HG03432 (cell line): ENCODE measurements around the gene CYTH1.

Experiments used
- ATAC-seq: cut with Tn5 transposase; IDR thresholded peaks from one replicate; pipeline ENCODE4 v1.9.1; 2021; ENCODE audit warnings: mild to moderate bottlenecking, moderate library complexity; ENCODE audit not compliant: unreplicated experiment

CYTH1 gene

DNA sequence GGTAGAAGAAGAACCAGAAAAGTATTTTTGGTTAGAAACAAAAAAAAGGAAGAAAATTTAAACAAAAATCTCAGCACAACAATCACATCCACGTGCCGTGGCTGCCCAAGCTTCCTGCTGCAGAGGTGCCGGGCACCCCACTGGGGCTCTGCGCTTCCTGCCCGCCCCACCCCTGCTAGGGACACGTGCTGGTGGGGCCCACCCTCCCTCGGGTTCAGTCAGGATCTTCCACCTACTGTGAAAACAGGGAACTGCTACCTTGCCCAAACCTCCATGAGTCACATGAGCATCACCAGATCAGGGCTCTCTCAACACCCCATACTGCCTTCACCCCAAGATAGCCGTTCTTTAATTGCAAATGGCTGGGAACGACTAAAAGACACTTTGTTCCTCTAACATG lies 24.4 kb upstream of the CYTH1 start:
- no peak for ATAC-seq

DNA sequence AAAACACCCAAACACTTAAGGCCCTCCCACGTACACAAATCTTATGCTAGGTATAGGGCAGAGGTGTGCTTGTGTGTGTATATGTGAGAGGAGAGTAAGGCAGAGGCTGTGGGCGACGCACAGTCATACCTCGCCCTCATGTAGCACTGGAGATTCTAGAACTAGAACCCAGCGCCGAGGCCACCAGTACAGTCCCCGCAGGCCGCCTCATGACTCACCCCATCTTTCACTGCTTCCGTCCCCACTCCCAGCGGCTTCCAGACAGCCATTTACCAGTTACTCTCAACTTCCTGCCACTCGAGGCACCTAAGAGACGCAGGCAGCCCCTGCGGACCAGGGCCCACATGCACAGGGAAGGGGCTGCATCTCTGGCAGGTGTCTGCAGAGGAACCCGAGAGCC lies 23.2 kb upstream of the CYTH1 start:
- no peak for ATAC-seq

DNA sequence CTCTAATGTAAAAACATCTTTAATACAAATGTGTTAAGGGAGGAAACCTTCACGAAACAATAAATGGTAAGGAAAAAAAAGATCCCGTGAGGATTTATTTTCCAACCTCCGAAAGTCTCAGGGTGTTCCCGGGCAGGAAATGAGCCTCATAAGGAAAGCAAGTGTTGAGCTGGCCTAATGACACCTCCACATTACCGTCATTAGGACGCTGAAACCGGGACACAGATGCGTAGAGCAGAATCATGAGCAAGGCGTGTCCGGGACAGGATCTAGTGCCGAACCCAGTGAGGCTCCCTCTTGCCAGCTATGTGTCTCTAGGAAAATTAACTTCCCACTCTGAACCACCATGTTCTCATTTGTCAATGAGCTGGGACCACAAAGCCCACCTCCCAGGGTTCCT lies 22.7 kb upstream of the CYTH1 start:
- ATAC-seq = no peak

DNA sequence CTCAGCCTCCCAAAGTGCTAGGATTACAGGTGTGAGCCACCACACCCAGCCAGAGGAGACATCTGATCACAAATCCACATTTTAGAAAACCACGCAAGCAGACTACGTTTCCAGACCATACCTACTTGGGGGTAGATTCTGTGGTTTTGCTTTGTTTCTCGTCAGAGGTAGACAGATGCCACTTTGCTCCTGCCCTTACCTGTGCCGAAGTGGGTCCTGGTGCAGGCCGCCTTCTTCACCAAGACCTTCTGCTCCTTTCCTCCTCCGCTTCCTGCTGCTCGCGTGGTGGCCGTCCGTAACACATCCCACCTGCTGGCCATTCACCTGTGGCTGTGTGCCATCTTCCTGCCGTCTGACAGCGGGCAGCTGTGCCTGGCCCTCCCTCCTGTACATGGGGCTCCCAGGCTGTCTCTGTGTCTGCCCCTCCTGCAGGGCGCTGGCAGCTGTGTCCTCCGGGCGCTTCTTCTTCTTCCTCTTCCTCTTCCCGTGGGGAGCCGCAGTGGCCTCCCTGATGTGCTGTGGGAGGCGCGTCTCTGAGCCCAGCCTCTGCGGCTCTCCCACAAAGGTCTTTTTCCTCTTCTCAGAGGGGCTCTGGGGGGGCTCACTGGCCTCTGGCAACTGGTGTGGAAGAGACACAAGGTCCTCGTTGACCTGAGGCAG lies 21.2 kb upstream of the CYTH1 start:
- no peak for ATAC-seq

DNA sequence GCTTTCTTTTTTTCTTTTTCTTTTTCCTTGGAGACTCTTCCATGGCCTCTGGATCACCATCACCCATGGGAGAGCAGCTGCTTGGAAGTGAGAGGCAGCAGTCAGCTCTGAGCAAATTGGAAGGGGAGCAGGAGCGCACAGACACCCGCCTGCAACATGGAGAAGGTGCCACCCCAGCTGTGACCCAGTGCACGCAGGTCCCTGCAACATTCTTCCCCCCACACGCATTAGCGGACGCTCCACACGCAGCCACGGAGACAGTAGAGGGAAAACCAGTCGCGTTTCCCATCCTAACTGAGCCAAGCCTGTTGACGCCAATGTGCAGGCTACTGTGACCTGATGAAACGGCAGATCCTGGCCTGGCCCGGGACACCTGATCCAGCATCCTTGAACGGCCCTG lies 20.4 kb upstream of the CYTH1 start:
- no peak for ATAC-seq

DNA sequence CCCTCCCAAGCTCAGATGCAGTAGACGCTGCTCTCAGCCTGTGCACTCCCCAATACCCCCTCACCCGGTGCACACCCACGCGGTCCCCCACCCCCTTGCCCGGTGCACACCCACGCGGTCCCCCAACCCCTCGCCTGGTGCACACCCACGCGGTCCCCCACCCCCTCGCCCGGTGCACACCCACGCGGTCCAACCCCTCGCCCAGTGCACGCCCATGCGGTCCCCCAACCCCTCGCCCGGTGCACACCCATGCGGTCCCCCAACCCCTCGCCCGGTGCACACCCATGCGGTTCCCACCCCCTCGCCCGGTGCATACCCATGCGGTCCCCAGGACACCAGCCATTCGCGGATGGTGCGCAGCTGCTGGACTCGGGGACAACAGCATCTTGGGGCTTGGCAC lies 19.9 kb upstream of the CYTH1 start:
- ATAC-seq = no peak

DNA sequence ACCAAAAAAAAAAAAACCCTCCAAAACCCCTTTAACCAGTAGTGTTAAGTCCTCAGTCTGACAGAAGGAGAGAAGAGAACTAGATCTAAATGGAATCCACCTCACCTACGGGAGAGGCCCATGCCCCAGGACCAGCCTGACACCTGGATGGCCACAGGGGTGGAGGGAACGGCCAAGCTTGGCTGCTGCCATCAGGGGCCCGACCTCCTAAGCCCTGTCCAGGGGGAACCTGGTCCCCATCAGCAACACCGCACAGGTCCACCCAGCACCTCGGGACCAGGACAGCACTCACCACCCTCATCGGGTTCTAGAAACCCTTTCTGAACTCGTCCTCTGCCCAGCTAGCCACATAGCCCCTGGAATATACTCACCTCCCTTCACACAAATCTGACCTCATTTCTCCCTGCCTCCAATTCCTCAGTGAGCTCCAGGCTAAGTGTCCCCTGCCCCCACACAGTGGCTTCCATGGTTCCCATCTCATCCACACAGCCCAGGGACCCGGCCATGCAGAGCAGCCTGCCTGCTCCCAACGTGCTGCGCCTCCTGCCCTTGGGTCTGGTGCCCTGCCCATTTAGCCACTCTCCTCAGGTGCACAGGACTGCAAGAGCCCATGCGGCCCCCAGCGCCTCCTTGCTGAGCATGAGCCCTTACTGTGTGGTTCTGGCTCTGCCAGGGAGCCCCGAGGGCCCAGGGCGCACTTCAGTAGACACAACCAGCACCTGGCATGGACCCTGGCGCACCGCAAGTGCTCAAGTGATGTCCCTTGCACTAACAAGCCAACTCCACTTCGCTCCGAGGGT lies 18.3 kb upstream of the CYTH1 start:
- ATAC-seq = no peak

DNA sequence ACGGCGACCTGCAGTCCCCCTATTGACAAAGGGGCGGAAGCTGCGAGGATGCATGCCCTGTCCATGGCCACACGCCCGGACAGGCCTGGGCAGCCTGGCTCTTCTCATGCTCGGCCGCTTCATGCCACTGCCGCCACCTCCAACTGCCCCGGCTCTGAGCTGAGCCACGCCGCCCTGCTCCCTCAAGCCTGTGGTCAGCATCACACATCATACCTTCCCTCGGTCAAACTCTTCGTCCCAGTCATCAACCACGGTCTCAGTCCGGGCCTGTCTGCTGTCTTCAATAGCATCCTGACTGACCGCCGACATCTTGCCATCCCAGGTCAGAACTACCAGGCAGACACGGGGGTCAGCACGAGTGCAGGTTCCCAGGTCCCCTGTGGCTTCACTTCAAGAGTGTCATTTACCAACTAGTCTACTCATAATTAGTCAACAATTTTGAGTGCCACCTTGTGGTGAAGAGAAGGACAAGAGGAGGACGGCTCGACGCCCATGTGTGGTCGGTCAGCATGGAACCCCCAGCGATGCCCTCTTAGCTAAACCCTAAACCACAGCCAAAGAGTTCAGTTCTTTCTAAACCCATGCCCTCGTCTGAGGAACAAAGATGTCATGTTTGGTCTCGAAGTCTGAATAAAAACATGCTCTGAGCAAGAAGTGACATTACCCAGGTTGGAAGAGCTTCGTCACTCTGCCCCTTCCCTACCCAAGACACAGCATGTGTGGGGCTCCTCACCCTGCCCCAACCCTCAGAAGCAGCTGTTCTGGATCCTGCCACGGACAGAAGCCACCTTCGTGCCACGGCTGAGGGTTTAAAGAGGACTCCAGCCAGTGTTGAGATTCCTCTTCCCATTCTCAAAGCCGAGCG lies 16.9 kb upstream of the CYTH1 start:
- no peak for ATAC-seq

DNA sequence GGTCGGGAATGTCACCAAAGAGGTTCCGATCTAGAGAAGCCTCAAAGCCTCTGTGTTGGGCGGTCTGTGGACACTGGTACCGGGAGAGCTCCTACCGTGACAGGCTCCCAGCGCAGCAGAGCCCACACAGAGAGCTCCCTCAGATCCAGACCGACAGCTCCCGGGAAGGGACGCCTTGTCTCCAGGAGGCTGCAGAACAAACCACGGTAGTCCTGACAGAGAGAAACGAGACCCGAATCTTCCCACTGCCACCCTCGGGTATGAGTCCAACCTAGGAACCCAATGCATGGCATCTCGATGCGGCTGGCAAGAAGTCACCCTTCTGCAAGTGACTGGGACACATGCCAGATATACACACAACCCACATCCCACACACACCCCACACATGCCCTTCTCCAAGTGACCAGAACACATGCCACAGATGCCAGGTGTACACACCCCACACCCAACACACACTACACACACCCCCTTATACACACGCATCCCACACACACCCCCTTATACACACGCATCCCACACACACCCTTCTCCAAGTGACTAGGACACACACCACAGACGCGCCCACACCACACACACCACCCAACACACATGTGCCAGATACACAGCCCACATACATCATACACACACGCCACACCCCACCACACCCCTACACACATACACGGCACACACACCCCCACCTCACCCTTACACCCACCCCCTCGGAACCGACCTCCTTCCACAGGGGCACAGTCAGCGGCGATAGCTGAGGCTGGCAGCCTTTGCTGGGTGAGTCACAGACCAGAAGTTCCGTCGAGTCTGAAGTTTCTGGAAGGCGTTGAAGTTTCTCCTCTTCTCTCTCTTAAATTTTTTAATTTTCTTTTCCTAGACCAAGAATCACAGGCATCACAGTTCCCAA lies 15.9 kb upstream of the CYTH1 start:
- ATAC-seq = no peak

DNA sequence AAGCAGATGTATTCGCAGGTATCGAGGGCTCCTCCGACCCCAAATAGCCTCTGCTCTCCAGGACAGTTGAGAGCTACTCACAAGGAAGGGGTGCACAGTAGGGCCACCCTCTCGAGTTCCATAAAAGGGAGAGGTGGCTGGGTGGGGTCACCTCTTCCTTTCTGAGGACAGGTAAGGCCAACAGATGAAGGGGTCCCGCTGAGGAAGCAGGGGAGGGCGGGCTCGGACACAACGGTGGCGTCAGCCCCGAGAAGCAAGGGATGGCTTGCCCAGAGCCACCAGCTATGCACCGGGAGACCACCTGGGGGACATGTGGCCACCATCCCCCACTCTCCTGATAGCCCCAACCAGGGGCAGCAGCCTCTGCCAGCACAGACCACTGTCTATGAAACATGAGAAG lies 15.1 kb upstream of the CYTH1 start:
- ATAC-seq = no peak

DNA sequence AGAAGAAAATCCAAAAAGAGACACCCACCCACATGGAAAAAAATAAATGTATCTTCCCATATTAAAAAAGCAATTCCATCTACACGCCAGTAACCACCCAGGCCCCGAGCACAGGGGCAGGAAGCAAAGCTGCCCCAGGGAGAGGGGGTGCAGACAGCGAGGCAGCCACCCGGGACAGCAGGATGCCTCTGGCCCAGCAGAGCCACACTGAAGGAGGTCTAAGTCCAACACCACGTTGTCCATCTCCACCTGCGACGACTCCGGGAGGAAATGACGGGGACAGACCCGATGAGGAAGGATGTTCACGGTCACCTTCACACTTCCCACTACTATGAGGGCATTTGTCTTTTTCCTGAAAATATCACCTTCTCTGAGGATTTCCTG lies 14.4 kb upstream of the CYTH1 start:
- ATAC-seq = no peak

DNA sequence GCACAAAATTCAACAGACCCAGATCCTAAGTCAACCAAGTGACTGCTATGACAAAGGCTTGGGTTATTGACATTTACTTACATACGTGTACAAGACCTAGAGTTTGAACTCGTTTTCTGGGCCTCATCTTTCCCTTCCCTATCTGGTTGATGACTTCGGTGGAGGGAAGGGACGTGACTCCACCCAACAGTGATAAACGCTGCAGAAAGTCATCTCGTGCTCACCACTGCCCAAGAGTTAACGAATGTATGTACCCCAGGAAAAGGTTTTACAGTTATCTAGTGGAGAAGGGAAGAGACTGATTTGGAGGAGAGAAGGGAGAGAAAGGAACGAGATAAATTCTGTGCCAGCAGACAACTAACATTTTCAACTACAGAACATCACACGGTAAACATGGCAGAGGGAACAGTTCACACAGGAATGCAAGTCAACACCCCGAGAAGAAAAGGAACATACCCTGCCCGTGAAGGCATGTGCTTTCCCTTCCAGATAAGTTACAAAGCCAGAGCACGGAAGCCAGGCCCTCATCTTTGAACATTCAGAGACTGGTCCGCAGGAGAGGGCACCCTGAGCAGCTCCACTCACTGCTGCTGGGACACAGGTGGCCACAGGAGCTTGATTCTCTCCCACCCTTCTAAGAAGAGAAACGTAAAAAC lies 13.9 kb upstream of the CYTH1 start:
- ATAC-seq = no peak

DNA sequence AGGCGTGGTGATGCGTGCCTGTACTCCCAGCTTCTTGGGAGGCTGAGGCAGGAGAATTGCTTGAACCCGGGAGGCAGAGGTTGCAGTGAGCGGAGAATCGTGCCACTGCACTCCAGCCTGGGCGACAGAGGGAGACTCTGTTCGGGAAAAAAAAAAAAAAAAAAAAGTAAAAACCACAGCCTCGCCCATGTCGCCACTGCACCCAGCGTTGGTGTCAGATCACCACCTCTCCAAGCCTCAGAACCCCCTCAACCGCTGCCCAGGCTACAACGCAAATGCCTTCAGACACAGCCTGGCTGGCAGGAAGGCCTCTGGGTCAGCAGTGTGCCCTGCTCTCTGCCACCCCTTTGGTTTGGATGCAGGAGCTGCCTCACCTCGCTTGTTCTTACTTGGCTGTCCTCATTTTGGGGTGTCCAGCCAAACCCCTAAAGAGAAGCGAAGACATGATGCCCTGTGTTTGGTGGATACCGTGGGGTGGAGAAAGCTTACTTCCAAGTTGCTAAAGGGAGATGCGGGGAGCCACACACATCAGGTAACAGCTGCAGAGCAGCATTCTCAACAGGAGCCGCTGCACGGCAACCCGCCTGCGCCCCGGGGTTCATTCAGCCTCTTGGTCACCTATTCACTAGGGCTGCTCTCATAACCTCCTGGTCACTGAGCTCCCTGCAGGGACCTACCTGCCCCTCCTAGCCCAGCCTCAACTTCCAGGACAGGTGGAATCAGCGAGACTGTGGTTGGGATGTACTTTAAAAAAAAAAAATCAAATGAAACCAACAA lies 13.0 kb upstream of the CYTH1 start:
- ATAC-seq = no peak

DNA sequence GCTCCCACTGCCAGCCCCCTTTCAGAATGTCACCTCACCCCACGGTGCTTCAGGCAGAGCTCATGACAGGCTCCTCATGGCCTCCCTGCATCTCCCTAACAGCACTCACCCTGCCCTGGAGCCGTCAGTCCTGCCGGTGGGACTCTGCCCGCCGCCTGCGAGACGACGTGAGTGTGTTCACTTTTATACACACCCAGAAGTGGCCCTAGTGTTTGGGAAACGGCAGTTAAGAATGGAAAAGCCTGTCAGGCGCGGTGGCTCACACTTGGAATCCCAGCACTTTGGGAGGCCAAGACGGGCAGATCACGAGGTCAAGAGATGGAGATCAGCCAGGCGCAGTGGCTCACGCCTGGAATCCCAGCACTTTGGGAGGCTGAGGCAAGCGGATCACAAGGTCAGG lies 12.3 kb upstream of the CYTH1 start:
- no peak for ATAC-seq

DNA sequence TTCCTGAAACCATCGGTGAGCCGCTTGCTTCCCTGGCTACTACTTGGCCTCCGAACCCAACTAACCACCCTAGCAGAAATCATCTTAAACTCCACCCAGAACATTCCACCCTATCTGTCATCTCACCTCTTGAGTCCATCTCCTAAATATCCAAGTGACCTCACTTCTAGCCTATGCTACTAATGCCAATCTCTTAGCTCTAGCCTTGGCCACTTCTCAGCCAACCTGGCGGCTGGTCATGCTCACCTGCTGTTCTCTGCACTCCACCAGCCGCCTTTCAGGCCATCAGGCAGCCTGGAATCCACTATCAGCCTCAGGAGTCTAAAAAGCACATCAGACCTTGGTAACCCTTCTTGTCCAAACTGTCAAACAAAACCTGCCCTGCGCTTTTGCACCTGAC lies 11.9 kb upstream of the CYTH1 start:
- ATAC-seq = no peak

DNA sequence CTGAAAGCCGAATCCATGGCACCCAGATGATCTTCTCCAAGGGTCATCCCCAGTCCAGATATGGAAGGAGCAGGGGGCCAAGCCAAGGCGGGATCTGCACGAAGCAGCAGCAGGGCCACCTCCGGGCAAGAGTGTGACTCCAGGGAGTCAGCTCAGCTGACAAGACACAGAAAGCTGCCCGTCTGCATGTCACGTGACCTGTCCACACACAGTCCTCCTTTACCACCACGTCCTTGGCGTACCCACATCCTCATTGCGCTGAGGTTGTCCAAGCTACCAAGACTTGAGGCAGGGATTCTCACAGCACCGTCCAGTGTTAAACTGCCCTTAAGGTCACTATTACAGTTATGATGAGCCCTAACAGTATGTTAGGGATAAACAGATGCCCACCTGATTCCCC lies 11.3 kb upstream of the CYTH1 start:
- no peak for ATAC-seq

DNA sequence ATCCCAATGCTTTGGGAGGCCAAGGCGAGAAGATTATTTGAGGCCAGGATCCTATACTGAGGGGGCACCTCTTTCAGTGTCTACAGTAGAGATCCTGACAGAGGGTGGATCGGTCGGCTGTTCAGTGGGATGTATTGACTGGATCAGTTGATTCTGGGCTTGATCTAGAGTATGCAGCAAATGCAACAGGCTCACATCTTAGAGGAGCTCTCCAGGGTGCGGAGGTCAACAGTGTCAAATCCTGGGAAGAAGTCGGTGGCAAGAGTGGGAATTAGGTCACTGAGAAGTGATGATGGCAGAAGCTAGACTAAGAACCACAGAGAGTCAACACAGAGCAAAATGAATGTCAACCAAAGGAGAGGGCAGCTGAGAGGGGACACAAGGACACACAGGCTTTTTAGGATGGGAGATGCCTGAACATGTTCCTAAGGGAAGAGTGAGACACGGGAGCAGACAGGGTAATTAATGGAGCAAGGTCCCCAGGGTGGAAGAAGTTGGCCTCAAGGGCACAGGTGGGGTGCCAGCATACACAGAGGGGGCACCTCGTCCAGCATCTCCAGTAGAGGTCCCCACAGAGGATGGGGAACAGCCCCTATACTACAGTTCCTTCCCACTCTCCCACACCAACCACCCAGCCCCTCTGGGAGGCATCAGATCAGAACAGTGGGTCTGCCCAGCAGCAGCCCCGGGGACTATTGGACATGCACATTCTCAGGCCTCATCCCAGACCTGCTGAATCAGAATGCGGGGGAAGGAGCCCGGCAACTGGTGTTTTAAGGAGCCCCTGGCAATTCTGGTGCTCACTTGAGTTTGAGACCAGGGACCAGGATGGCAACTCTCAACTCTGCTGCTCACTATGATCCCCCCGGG lies 10.0 kb upstream of the CYTH1 start:
- ATAC-seq = no peak

DNA sequence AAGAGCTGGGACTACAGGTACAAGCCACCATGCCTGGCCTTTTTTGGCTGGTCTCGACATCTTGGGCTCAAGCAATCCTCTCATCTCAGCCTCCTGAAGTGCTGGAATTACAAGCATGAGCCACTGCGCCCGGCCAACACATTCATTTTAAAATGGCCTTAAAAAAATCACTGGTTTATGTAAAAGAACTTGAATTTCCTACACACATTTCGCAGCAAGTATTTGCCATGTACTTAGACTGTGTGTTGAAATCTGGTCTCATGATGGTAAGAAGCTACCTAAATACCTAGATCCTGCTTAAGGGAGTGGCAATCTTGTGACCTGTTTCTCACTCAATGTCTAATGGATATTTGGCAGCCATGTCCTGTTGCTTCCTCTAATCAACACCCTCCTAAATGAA lies 8.5 kb upstream of the CYTH1 start:
- ATAC-seq = no peak
